ENCODE data around the gene APMAP.
A peak's percentile ranks its signal among the peaks of the same experiment; 100 is the strongest.
"Not testable (repeated sequence)": the region's sequence is repeated elsewhere in the genome, so short reads cannot be mapped to it uniquely, and the experiment has no call there.

APMAP gene

GRCh38 chr20:25005220-25005619 lies 12.7 kb upstream of the APMAP start:
- Histone ChIP-seq H3K27me3 (ENCODE audit: low read depth, low read length) (no peaks in the 10 kb centered on the region), H3K4me3 (ENCODE audit: low read depth in 1 of 2, low read length in 2 of 2) (no peak overlapping the region), H3K9me3 (ENCODE audit: control insufficient read depth in 1 of 2, low read length in 2 of 2) (no peaks in the 10 kb centered on the region), H3K27ac (ENCODE audit: low read length) (peak overlapping the region; percentile 70), H3K4me1 (ENCODE audit: control insufficient read depth in 1 of 2, insufficient read depth in 2 of 2, low read length in 2 of 2) (peaks cover 0 to 33% of the 10 kb centered on the region in 2 donors), H3K36me3 (ENCODE audit: control insufficient read depth in 1 of 2, insufficient read depth in 2 of 2, low read length in 2 of 2) (peaks cover 39 to 43% of the 10 kb centered on the region in 2 donors)

GRCh38 chr20:25003002-25003401 lies 10.5 kb upstream of the APMAP start:
- Histone ChIP-seq H3K4me1 (ENCODE audit: control insufficient read depth in 1 of 2, insufficient read depth in 2 of 2, low read length in 2 of 2) (peaks cover 0 to 33% of the 10 kb centered on the region in 2 donors), H3K4me3 (ENCODE audit: low read depth in 1 of 2, low read length in 2 of 2) (no peak overlapping the region), H3K27me3 (ENCODE audit: low read depth, low read length) (no peaks in the 10 kb centered on the region), H3K36me3 (ENCODE audit: control insufficient read depth in 1 of 2, insufficient read depth in 2 of 2, low read length in 2 of 2) (peaks cover 22 to 24% of the 10 kb centered on the region in 2 donors), H3K9me3 (ENCODE audit: control insufficient read depth in 1 of 2, low read length in 2 of 2) (no peaks in the 10 kb centered on the region), H3K27ac (ENCODE audit: low read length) (no peak overlapping the region)

- H3K27ac ChIP-seq (ENCODE audit: low read length); H3K27me3 ChIP-seq (ENCODE audit: low read depth, low read length); H3K36me3 ChIP-seq (ENCODE audit: control insufficient read depth in 1 of 2, insufficient read depth in 2 of 2, low read length in 2 of 2); H3K9me3 ChIP-seq (ENCODE audit: control insufficient read depth in 1 of 2, low read length in 2 of 2); H3K4me3 ChIP-seq (ENCODE audit: low read depth in 1 of 2, low read length in 2 of 2): not testable (repeated sequence)
- H3K4me1 ChIP-seq (ENCODE audit: control insufficient read depth in 1 of 2, insufficient read depth in 2 of 2, low read length in 2 of 2), result peaks cover 0 to 34% of the 10 kb centered on the region in 2 donors
These were observed 8.8 kb upstream of the APMAP start for GRCh38 chr20:25001323-25001722.

- Histone ChIP-seq H3K4me1 (ENCODE audit: control insufficient read depth in 1 of 2, insufficient read depth in 2 of 2, low read length in 2 of 2) (peaks cover 0 to 34% of the 10 kb centered on the region in 2 donors), H3K27ac (ENCODE audit: low read length) (no peak overlapping the region)
These were observed 7.8 kb upstream of the APMAP start for GRCh38 chr20:25000268-25000801.

GRCh38 chr20:24999568-24999967 lies 7.0 kb upstream of the APMAP start:
- no peak overlapping the region for H3K4me3 ChIP-seq (ENCODE audit: low read depth in 1 of 2, low read length in 2 of 2)
- H3K36me3 ChIP-seq (ENCODE audit: control insufficient read depth in 1 of 2, insufficient read depth in 2 of 2, low read length in 2 of 2), result peaks cover 0 to 5% of the 10 kb centered on the region in 2 donors
- peaks cover 0 to 34% of the 10 kb centered on the region in 2 donors for H3K4me1 ChIP-seq (ENCODE audit: control insufficient read depth in 1 of 2, insufficient read depth in 2 of 2, low read length in 2 of 2)
- H3K9me3 ChIP-seq (ENCODE audit: control insufficient read depth in 1 of 2, low read length in 2 of 2), result no peaks in the 10 kb centered on the region
- H3K27me3 ChIP-seq (ENCODE audit: low read depth, low read length), result no peaks in the 10 kb centered on the region
- no peak overlapping the region for H3K27ac ChIP-seq (ENCODE audit: low read length)

More at GRCh38 chr20:25000268-25000801, 7.8 kb upstream of the APMAP start:
- Histone ChIP-seq H3K4me3 (ENCODE audit: low read depth in 1 of 2, low read length in 2 of 2) (no peak overlapping the region), H3K27me3 (ENCODE audit: low read depth, low read length) (no peaks in the 10 kb centered on the region), H3K9me3 (ENCODE audit: control insufficient read depth in 1 of 2, low read length in 2 of 2) (no peaks in the 10 kb centered on the region), H3K36me3 (ENCODE audit: control insufficient read depth in 1 of 2, insufficient read depth in 2 of 2, low read length in 2 of 2) (peaks cover 0 to 5% of the 10 kb centered on the region in 2 donors)

- H3K27ac ChIP-seq (ENCODE audit: low read length), result peak overlapping the region; percentile 52
- no peak overlapping the region for H3K4me3 ChIP-seq (ENCODE audit: low read depth in 1 of 2, low read length in 2 of 2)
- H3K36me3 ChIP-seq (ENCODE audit: control insufficient read depth in 1 of 2, insufficient read depth in 2 of 2, low read length in 2 of 2), result peaks cover 0 to 5% of the 10 kb centered on the region in 2 donors
- no peaks in the 10 kb centered on the region for H3K27me3 ChIP-seq (ENCODE audit: low read depth, low read length)
- H3K9me3 ChIP-seq (ENCODE audit: control insufficient read depth in 1 of 2, low read length in 2 of 2), result no peaks in the 10 kb centered on the region
- peaks cover 0 to 37% of the 10 kb centered on the region in 2 donors for H3K4me1 ChIP-seq (ENCODE audit: control insufficient read depth in 1 of 2, insufficient read depth in 2 of 2, low read length in 2 of 2)
These were observed 6.3 kb upstream of the APMAP start for GRCh38 chr20:24998631-24999445.

- H3K27me3 ChIP-seq (ENCODE audit: low read depth, low read length), result no peaks in the 10 kb centered on the region
- peaks cover 0 to 5% of the 10 kb centered on the region in 2 donors for H3K36me3 ChIP-seq (ENCODE audit: control insufficient read depth in 1 of 2, insufficient read depth in 2 of 2, low read length in 2 of 2)
- H3K9me3 ChIP-seq (ENCODE audit: control insufficient read depth in 1 of 2, low read length in 2 of 2), result no peaks in the 10 kb centered on the region
- H3K4me1 ChIP-seq (ENCODE audit: control insufficient read depth in 1 of 2, insufficient read depth in 2 of 2, low read length in 2 of 2), result peaks cover 0 to 42% of the 10 kb centered on the region in 2 donors
- H3K27ac ChIP-seq (ENCODE audit: low read length), result no peak overlapping the region
- no peak overlapping the region for H3K4me3 ChIP-seq (ENCODE audit: low read depth in 1 of 2, low read length in 2 of 2)
These were observed 5.6 kb upstream of the APMAP start for GRCh38 chr20:24998121-24998520.

GRCh38 chr20:24996449-24997377 lies 4.2 kb upstream of the APMAP start:
- Histone ChIP-seq H3K36me3 (ENCODE audit: control insufficient read depth in 1 of 2, insufficient read depth in 2 of 2, low read length in 2 of 2) (no peaks in the 10 kb centered on the region), H3K4me1 (ENCODE audit: control insufficient read depth in 1 of 2, insufficient read depth in 2 of 2, low read length in 2 of 2) (peaks cover 0 to 45% of the 10 kb centered on the region in 2 donors), H3K4me3 (ENCODE audit: low read depth in 1 of 2, low read length in 2 of 2) (no peak overlapping the region), H3K27ac (ENCODE audit: low read length) (no peak overlapping the region), H3K27me3 (ENCODE audit: low read depth, low read length) (no peaks in the 10 kb centered on the region), H3K9me3 (ENCODE audit: control insufficient read depth in 1 of 2, low read length in 2 of 2) (no peaks in the 10 kb centered on the region)

GRCh38 chr20:24995741-24996448 lies 3.3 kb upstream of the APMAP start:
- H3K4me1 ChIP-seq (ENCODE audit: control insufficient read depth in 1 of 2, insufficient read depth in 2 of 2, low read length in 2 of 2), result peaks cover 0 to 53% of the 10 kb centered on the region in 2 donors
- H3K9me3 ChIP-seq (ENCODE audit: control insufficient read depth in 1 of 2, low read length in 2 of 2), result no peaks in the 10 kb centered on the region
- no peaks in the 10 kb centered on the region for H3K36me3 ChIP-seq (ENCODE audit: control insufficient read depth in 1 of 2, insufficient read depth in 2 of 2, low read length in 2 of 2)
- no peaks in the 10 kb centered on the region for H3K27me3 ChIP-seq (ENCODE audit: low read depth, low read length)
- H3K27ac ChIP-seq (ENCODE audit: low read length), result no peak overlapping the region
- no peak overlapping the region for H3K4me3 ChIP-seq (ENCODE audit: low read depth in 1 of 2, low read length in 2 of 2)

- no peaks in the 10 kb centered on the region for H3K9me3 ChIP-seq (ENCODE audit: control insufficient read depth in 1 of 2, low read length in 2 of 2)
- H3K4me3 ChIP-seq (ENCODE audit: low read depth in 1 of 2, low read length in 2 of 2), result peak overlapping the region; percentile 52 to 54
- no peaks in the 10 kb centered on the region for H3K36me3 ChIP-seq (ENCODE audit: control insufficient read depth in 1 of 2, insufficient read depth in 2 of 2, low read length in 2 of 2)
- peaks cover 0 to 48% of the 10 kb centered on the region in 2 donors for H3K4me1 ChIP-seq (ENCODE audit: control insufficient read depth in 1 of 2, insufficient read depth in 2 of 2, low read length in 2 of 2)
- H3K27ac ChIP-seq (ENCODE audit: low read length), result no peak overlapping the region
- H3K27me3 ChIP-seq (ENCODE audit: low read depth, low read length), result no peaks in the 10 kb centered on the region
These were observed 2.2 kb upstream of the APMAP start for GRCh38 chr20:24994470-24995368.
